ENCODE measurements around the gene TSPAN18.

The TSPAN18 gene

GRCh38 chr11:44760917-44761550, 34.3 kb downstream of the TSPAN18 start:
- H3K4me3 ChIP-seq (ENCODE audit: low read depth, low read length) = no peak overlapping the region
- DNase-seq = peak; percentile 18 to 54
- H3K9ac ChIP-seq (ENCODE audit: low read length) = no peak overlapping the region
- H2AFZ ChIP-seq (ENCODE audit: insufficient read depth, low read length, poor library complexity) = no peak overlapping the region
- H3K4me2 ChIP-seq (ENCODE audit: low read length) = no peak overlapping the region
- no peak overlapping the region for H2AK5ac ChIP-seq (ENCODE audit: low read length)
- H3K79me2 ChIP-seq (ENCODE audit: control insufficient read depth, insufficient read depth, low read length, poor library complexity) = no peaks in the 10 kb centered on the region
- H2BK12ac ChIP-seq (ENCODE audit: low read length) = no peak overlapping the region
- H3K4ac ChIP-seq (ENCODE audit: low read depth, low read length) = no peak overlapping the region
- no peak overlapping the region for H4K8ac ChIP-seq (ENCODE audit: low read depth, low read length)
- H2BK120ac ChIP-seq (ENCODE audit: insufficient read depth, low read length, poor library complexity) = no peak overlapping the region
- H2BK5ac ChIP-seq (ENCODE audit: low read depth, low read length, poor library complexity) = no peak overlapping the region
- H3K23ac ChIP-seq (ENCODE audit: low read length) = no peak overlapping the region
- H3K27me3 ChIP-seq (ENCODE audit: insufficient read depth, low read length) = no peaks in the 10 kb centered on the region
- no peak overlapping the region for H3K14ac ChIP-seq (ENCODE audit: low read length)
- H4K12ac ChIP-seq (ENCODE audit: low read depth, low read length) = no peak overlapping the region
- no CpG with 5 or more reads among the region's 10 CpGs for WGBS (ENCODE audit: extremely low coverage, insufficient coverage, insufficient read length)
- no peaks in the 10 kb centered on the region for H3K9me3 ChIP-seq (ENCODE audit: insufficient read depth, low read depth, low read length)
- H3K27ac ChIP-seq (ENCODE audit: low read depth, low read length) = no peak overlapping the region
- H4K91ac ChIP-seq (ENCODE audit: low read depth, low read length) = no peak overlapping the region
- H3K18ac ChIP-seq (ENCODE audit: low read length) = no peak overlapping the region
- peaks cover 0 to 3% of the 10 kb centered on the region in 2 experiments for H3K4me1 ChIP-seq (ENCODE audit: control insufficient read depth in 1 of 2, insufficient read depth in 2 of 2, low read length in 2 of 2)
- no peaks in the 10 kb centered on the region for H3K36me3 ChIP-seq (ENCODE audit: control insufficient read depth in 1 of 2, insufficient read depth in 2 of 2, low read length in 2 of 2)
- no peaks in the 10 kb centered on the region for H3K79me1 ChIP-seq (ENCODE audit: low read length)

- no peak overlapping the region for H4K8ac ChIP-seq (ENCODE audit: low read depth, low read length)
- no peak overlapping the region for H3K23ac ChIP-seq (ENCODE audit: low read length)
- H3K14ac ChIP-seq (ENCODE audit: low read length) = no peak overlapping the region
- H2BK120ac ChIP-seq (ENCODE audit: insufficient read depth, low read length, poor library complexity) = no peak overlapping the region
- H2BK12ac ChIP-seq (ENCODE audit: low read length) = no peak overlapping the region
- no peak overlapping the region for H2AFZ ChIP-seq (ENCODE audit: insufficient read depth, low read length, poor library complexity)
- no peaks in the 10 kb centered on the region for H3K27me3 ChIP-seq (ENCODE audit: insufficient read depth, low read length)
- H3K18ac ChIP-seq (ENCODE audit: low read length) = no peak overlapping the region
- H3K36me3 ChIP-seq (ENCODE audit: control insufficient read depth in 1 of 2, insufficient read depth in 2 of 2, low read length in 2 of 2) = no peaks in the 10 kb centered on the region
- no peak overlapping the region for H4K12ac ChIP-seq (ENCODE audit: low read depth, low read length)
- H3K79me1 ChIP-seq (ENCODE audit: low read length) = no peaks in the 10 kb centered on the region
- no peak overlapping the region for H3K9ac ChIP-seq (ENCODE audit: low read length)
- no peak overlapping the region for H3K4me2 ChIP-seq (ENCODE audit: low read length)
- no peak overlapping the region for H3K27ac ChIP-seq (ENCODE audit: low read depth, low read length)
- peaks cover 0 to 3% of the 10 kb centered on the region in 2 experiments for H3K4me1 ChIP-seq (ENCODE audit: control insufficient read depth in 1 of 2, insufficient read depth in 2 of 2, low read length in 2 of 2)
- no peak overlapping the region for H3K4me3 ChIP-seq (ENCODE audit: low read depth, low read length)
- no peak overlapping the region for H2AK5ac ChIP-seq (ENCODE audit: low read length)
- H4K91ac ChIP-seq (ENCODE audit: low read depth, low read length) = no peak overlapping the region
- no peaks in the 10 kb centered on the region for H3K79me2 ChIP-seq (ENCODE audit: control insufficient read depth, insufficient read depth, low read length, poor library complexity)
- no peak overlapping the region for H3K4ac ChIP-seq (ENCODE audit: low read depth, low read length)
- DNase-seq = no peak
- H2BK5ac ChIP-seq (ENCODE audit: low read depth, low read length, poor library complexity) = no peak overlapping the region
- H3K9me3 ChIP-seq (ENCODE audit: insufficient read depth, low read depth, low read length) = no peaks in the 10 kb centered on the region
- no CpG with 5 or more reads among the region's 14 CpGs for WGBS (ENCODE audit: extremely low coverage, insufficient coverage, insufficient read length)
Observed at GRCh38 chr11:44761551-44761961, 34.8 kb downstream of the TSPAN18 start.

GRCh38 chr11:44763121-44763820, 36.5 kb downstream of the TSPAN18 start:
- DNase-seq = no peak
- no peak overlapping the region for H2AFZ ChIP-seq (ENCODE audit: insufficient read depth, low read length, poor library complexity)
- no peak overlapping the region for H3K4ac ChIP-seq (ENCODE audit: low read depth, low read length)
- H2AK5ac ChIP-seq (ENCODE audit: low read length) = no peak overlapping the region
- H3K4me3 ChIP-seq (ENCODE audit: low read depth, low read length) = no peak overlapping the region
- no peak overlapping the region for H2BK120ac ChIP-seq (ENCODE audit: insufficient read depth, low read length, poor library complexity)
- H3K4me1 ChIP-seq (ENCODE audit: control insufficient read depth in 1 of 2, insufficient read depth in 2 of 2, low read length in 2 of 2) = peaks cover 0 to 3% of the 10 kb centered on the region in 2 experiments
- no peak overlapping the region for H2BK12ac ChIP-seq (ENCODE audit: low read length)
- no peak overlapping the region for H3K27ac ChIP-seq (ENCODE audit: low read depth, low read length)
- no peaks in the 10 kb centered on the region for H3K79me2 ChIP-seq (ENCODE audit: control insufficient read depth, insufficient read depth, low read length, poor library complexity)
- no peak overlapping the region for H3K14ac ChIP-seq (ENCODE audit: low read length)
- no peaks in the 10 kb centered on the region for H3K36me3 ChIP-seq (ENCODE audit: control insufficient read depth in 1 of 2, insufficient read depth in 2 of 2, low read length in 2 of 2)
- H3K18ac ChIP-seq (ENCODE audit: low read length) = no peak overlapping the region
- no peaks in the 10 kb centered on the region for H3K79me1 ChIP-seq (ENCODE audit: low read length)
- H3K23ac ChIP-seq (ENCODE audit: low read length) = no peak overlapping the region
- H4K8ac ChIP-seq (ENCODE audit: low read depth, low read length) = no peak overlapping the region
- no peaks in the 10 kb centered on the region for H3K27me3 ChIP-seq (ENCODE audit: insufficient read depth, low read length)
- no peak overlapping the region for H4K91ac ChIP-seq (ENCODE audit: low read depth, low read length)
- WGBS (ENCODE audit: extremely low coverage, insufficient coverage, insufficient read length) = no CpG with 5 or more reads among the region's 5 CpGs
- H3K9ac ChIP-seq (ENCODE audit: low read length) = no peak overlapping the region
- no peak overlapping the region for H2BK5ac ChIP-seq (ENCODE audit: low read depth, low read length, poor library complexity)
- H4K12ac ChIP-seq (ENCODE audit: low read depth, low read length) = no peak overlapping the region
- no peaks in the 10 kb centered on the region for H3K9me3 ChIP-seq (ENCODE audit: insufficient read depth, low read depth, low read length)
- no peak overlapping the region for H3K4me2 ChIP-seq (ENCODE audit: low read length)

- H2AK5ac ChIP-seq (ENCODE audit: low read length) = no peak overlapping the region
Observed at GRCh38 chr11:44764583-44764982, 37.8 kb downstream of the TSPAN18 start.

More at GRCh38 chr11:44764583-44764982, 37.8 kb downstream of the TSPAN18 start:
- Histone ChIP-seq H4K91ac (ENCODE audit: low read depth, low read length) (no peak overlapping the region), H2BK5ac (ENCODE audit: low read depth, low read length, poor library complexity) (no peak overlapping the region), H4K8ac (ENCODE audit: low read depth, low read length) (no peak overlapping the region), H2BK12ac (ENCODE audit: low read length) (no peak overlapping the region), H3K27ac (ENCODE audit: low read depth, low read length) (no peak overlapping the region), H3K4me3 (ENCODE audit: low read depth, low read length) (no peak overlapping the region), H3K23ac (ENCODE audit: low read length) (no peak overlapping the region), H2BK120ac (ENCODE audit: insufficient read depth, low read length, poor library complexity) (no peak overlapping the region), H3K4me1 (ENCODE audit: control insufficient read depth in 1 of 2, insufficient read depth in 2 of 2, low read length in 2 of 2) (peaks cover 0 to 3% of the 10 kb centered on the region in 2 experiments), H3K4me2 (ENCODE audit: low read length) (no peak overlapping the region), H3K79me2 (ENCODE audit: control insufficient read depth, insufficient read depth, low read length, poor library complexity) (no peaks in the 10 kb centered on the region), H3K18ac (ENCODE audit: low read length) (no peak overlapping the region), H3K4ac (ENCODE audit: low read depth, low read length) (no peak overlapping the region), H3K27me3 (ENCODE audit: insufficient read depth, low read length) (no peaks in the 10 kb centered on the region), H3K14ac (ENCODE audit: low read length) (no peak overlapping the region), H3K36me3 (ENCODE audit: control insufficient read depth in 1 of 2, insufficient read depth in 2 of 2, low read length in 2 of 2) (no peaks in the 10 kb centered on the region), H2AFZ (ENCODE audit: insufficient read depth, low read length, poor library complexity) (no peak overlapping the region), H3K9ac (ENCODE audit: low read length) (no peak overlapping the region), H4K12ac (ENCODE audit: low read depth, low read length) (no peak overlapping the region), H3K79me1 (ENCODE audit: low read length) (no peaks in the 10 kb centered on the region), H3K9me3 (ENCODE audit: insufficient read depth, low read depth, low read length) (no peaks in the 10 kb centered on the region)
- no CpG with 5 or more reads among the region's 4 CpGs for WGBS (ENCODE audit: extremely low coverage, insufficient coverage, insufficient read length)
- no peak for DNase-seq
